ENCODE measurements around the gene TBX4.
A peak's percentile ranks its signal among the peaks of the same experiment; 100 is the strongest.
"Not testable (repeated sequence)": the region's sequence is repeated elsewhere in the genome, so short reads cannot be mapped to it uniquely, and the experiment has no call there.

Gene TBX4

DNA sequence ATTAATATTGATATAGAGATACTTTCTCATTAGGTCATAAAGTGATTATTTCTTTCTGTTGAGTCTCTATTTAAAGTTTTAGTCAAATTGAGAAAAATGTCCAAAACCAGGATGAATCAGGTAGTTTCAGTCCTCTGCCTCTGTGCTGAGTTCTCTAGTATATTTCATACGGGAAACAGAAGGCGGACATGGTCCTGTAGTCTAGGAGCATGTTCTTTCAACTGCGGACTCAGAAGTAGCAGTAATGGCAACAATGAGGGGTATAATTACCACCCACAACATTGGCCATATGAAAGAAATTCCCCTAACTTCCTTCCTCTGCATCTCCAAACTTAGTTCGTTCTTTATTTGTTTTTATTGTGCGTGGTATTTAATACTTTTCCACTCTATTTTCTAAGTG is 50.1 kb downstream of the TBX4 start:
- DNase-seq = no peak

- DNase-seq = no peak
These were observed 51.7 kb downstream of the TBX4 start for GRCh38 chr17:61503961-61504360.

DNA sequence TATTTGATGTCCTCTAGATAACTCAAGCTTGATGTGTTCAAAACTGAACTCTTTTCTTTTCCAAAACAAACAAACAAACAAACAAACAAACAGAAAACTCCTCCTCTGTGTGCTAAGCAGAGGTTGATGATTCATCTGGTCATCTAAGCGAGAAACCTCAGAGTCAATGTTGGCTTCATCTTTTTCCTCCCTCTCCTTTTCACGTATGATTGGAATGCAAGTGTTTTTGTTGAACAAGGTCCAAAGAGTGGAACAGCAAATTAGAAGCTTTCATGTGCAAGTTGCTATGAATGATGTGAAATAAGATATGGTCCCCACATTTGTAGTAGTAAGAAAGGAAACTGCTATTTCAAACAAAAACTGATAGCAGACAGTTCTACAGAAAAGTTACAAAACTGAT is 52.5 kb downstream of the TBX4 start:
- no peak for DNase-seq

- DNase-seq = no peak
These were observed 53.8 kb downstream of the TBX4 start for GRCh38 chr17:61505846-61506627.

DNA sequence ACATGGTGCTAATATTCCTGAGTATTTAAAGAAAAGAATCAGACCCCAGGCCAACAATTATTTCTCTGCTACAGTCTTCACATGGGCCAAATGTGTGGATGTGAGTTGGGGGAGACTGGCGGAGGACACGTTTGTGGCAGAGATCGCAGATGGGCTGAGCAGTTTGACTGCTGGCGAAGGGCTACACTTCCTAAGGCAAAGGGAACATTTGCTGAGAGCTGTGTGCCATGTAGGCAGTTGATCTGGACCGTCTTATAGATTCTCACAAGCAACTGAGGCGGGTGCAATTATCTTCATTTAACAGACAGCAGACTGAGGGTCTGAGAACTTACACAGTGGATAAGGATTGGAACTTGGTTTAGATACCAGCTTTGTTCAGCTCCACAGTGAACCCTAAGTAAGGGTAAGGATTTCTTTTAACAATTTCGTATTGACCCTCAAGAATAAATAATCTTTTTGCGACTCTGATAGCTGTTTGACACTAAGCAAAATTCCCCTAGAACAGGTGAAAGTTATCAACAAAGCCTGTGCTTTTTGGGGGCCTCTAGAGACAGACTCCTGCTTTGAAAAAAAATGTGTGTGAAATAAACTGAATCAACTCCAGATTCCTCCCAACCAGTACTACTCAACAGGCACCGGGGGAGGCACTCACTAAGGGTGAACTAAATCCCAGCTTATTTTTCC is 55.3 kb downstream of the TBX4 start:
- no peak for DNase-seq

- no peak for DNase-seq
These were observed 56.7 kb downstream of the TBX4 start for GRCh38 chr17:61508912-61509311.

- not testable (repeated sequence) for DNase-seq
These were observed 57.2 kb downstream of the TBX4 start for GRCh38 chr17:61509454-61509853.

DNA sequence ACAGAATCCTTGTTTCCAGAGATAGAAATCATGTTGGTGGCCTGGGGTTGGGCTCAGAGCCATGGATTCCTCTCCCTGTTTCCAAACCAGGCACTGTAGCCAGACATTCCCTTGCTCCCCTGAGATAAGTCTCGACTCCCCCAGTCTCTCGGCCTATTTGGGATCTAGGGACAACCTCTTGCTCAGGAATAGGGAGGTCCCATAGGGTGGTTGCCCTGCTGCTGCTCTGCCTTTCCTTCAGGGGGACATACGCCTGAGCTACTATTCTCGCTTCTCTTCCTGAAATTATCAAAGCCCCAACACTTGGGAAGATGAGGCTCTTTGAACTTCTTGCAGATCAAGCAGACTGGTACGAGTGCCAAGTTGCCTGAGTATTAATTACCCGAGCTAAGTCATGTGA is 58.0 kb downstream of the TBX4 start:
- DNase-seq = no peak

- no peak for DNase-seq
These were observed 58.8 kb downstream of the TBX4 start for GRCh38 chr17:61510991-61511390.

- peak; percentile 54 for DNase-seq
These were observed 59.4 kb downstream of the TBX4 start for GRCh38 chr17:61511480-61512182.

GRCh38 chr17:61514491-61514890 is 62.3 kb downstream of the TBX4 start:
- no peak for DNase-seq

GRCh38 chr17:61517265-61517664 is 65.0 kb downstream of the TBX4 start:
- DNase-seq = no peak

DNA sequence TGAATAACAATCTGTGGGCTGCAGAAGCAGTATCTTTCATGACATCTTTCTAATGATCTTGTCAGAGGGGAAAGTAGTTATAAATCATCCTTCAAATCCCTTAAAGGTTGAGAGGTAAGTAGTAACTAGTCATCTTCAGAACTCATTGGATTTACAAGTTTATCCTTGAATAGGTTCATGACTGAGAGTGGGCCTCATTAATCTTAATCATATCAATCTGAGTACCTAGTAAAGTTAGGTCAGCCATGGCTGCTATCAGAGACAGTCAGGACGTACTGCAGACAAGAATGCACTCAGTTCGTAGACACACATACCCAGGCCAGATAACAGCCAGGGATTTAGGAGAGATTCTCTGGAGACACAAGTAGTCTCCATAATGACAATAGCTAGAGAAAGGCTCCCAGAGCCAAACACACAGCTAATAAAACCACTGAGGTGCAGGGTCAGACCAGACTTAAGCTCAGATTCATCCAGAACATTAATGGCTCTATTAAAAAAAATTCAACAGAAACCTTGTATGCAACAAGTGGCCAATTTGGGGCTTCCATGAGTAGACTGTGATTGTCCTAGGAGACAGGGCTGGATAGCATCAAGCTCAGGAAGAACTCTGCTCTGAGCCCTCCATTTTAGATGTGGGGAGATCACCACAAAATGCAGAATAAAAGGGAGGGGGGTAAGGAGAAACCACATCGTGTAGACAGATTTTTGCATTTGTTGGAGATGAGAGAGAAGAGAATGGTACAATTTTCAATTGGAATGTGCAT is 65.8 kb downstream of the TBX4 start:
- no peak for DNase-seq

DNA sequence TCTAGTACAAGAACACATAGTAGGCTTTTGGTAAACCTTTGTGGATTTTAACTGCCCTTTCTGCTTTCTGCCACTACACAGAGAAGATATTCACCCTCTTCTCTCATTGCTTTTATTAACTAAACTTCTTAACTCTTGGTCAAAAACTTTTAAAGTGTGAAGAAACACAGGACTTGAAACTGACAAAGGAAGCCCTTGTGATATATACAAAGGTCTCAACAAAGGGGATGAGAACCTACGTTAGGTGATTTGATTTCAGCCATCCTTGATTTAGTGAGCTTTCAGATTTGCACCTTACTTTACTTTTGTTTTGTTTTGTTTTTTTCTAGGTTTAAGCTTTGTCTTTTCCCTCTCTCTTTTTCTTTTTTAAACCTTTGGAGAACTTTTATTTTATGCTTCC is 66.9 kb downstream of the TBX4 start:
- no peak for DNase-seq

DNA sequence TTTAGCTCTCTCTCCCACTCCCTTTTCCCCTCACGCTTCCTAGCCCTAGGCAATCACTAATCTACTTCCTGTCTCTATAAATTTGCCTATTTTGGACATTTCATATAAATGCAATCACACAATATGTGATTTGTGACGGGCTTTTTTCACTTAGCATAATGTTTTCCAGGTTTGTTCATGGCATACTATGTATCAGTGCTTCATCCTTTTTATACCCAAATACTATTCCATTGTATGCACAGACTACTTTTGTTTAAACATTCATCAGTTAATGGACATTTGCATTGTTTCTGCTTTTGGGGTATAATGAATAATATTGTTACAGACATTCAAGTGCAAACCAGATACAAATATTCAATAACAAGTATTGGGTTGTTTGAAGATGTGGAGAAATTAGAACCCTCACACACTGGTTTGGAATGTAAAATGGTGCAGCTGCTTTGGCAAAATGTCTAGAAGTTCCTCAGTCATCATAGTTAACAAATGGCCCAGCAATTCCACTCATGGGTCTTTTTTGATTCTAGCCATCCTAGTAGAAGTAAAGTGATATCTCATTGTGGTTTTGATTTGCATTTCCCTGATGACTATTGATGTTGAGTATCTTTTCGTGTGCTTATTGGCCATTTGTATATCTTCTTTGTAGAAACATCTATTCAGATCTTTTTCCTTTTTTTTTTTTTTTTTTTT is 67.7 kb downstream of the TBX4 start:
- no peak for DNase-seq

DNA sequence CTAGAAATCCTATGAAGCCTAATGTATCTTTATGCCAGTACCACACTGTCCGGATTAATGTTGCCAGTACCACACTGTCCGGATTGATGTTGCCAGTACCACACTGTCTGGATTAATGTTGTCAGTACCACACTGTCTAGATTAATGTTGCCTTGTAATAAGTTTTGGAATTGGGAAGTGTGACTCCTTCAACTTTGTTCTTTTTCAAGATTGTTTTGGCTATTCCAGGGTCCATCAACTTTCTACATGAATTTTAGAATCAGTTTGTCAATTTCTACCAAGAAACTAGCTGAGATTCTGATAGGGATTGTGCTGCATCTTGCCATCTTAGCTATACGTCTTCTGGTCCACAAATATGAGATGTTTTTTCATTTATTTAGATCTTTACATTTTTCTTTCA is 68.7 kb downstream of the TBX4 start:
- DNase-seq = no peak

DNA sequence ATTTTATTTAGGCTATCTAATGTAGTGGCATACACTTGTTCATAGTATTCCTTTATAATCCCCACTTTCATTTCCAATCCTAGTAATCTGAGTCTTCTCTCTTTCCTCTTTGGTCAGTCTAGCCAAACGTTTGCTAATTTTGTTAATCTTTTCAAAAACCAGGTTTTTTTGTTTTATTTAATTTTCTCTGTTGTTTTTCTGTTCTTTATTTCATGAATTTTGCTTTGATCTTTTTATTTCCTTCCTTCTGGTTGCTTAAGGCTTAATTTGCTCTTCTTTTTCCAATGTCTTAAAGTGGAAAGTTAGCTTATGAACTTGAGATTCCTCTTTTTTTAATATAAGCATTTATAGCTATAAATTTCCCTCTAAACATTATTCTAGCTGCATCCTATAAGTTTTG is 69.9 kb downstream of the TBX4 start:
- no peak for DNase-seq

GRCh38 chr17:61524319-61524718 is 72.1 kb downstream of the TBX4 start:
- DNase-seq = no peak

- not testable (repeated sequence) for DNase-seq
These were observed 75.2 kb downstream of the TBX4 start for GRCh38 chr17:61527441-61527840.

DNA sequence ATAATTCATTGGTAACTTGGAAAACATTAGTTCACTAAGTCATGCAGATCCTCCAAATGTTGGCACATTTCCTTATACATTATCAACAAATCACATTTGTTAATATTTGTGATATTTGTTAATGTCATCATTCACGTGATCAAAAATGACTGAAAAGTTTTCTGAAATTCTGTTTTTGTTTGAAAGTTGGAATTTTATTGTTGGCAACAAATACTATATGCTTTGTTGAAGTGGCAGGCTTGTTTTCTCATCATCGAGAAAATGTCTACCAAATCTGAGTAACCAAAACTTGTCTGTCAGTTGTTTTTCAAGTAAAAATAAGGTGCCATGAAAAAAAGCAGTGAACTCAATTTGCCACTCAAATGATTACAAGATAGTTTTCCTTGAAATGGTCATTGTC is 75.9 kb downstream of the TBX4 start:
- no peak for DNase-seq

- DNase-seq = no peak
These were observed 79.0 kb downstream of the TBX4 start for GRCh38 chr17:61531223-61531622.

GRCh38 chr17:61532826-61533225 is 80.6 kb downstream of the TBX4 start:
- no peak for DNase-seq

GRCh38 chr17:61533797-61534196 is 81.6 kb downstream of the TBX4 start:
- DNase-seq = no peak
